OCI-LY7 (cell line): Measurements from ENCODE around the gene OGT.

Experiments used
- EZH2phosphoT487 ChIP-seq: fragments of 200-600 bp; sonication (generic); IDR thresholded peaks from 2 replicates; pipeline ENCODE4 v1.6.1; 2018; ENCODE audit warnings: low read depth, borderline replicate concordance, mild to moderate bottlenecking, mixed run types, antibody characterized with exemption, low read length, moderate library complexity, mixed read lengths
- TF ChIP-seq, protein P1 (sequence below): fragments of 200-600 bp; sonication (generic); conservative IDR thresholded peaks from 2 replicates; pipeline ENCODE4 v1.5.1; 2014; ENCODE audit warnings: mild to moderate bottlenecking, antibody characterized with exemption, low read length, moderate library complexity, mixed read lengths

DNA sequence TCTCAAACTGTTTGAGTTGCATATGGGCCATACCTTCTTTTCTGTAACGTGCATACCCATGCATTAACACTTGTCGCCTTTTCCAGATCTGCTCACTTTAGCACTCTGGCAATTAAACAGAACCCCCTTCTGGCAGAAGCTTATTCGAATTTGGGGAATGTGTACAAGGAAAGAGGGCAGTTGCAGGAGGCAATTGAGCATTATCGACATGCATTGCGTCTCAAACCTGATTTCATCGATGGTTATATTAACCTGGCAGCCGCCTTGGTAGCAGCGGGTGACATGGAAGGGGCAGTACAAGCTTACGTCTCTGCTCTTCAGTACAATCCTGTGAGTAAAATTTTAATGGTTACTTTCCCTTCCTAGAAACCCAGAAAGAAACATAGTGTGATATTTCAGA, 4.8 kb downstream of the OGT start:
- no peak for TF ChIP-seq EZH2phosphoT487
- TF ChIP-seq, protein P1, sequence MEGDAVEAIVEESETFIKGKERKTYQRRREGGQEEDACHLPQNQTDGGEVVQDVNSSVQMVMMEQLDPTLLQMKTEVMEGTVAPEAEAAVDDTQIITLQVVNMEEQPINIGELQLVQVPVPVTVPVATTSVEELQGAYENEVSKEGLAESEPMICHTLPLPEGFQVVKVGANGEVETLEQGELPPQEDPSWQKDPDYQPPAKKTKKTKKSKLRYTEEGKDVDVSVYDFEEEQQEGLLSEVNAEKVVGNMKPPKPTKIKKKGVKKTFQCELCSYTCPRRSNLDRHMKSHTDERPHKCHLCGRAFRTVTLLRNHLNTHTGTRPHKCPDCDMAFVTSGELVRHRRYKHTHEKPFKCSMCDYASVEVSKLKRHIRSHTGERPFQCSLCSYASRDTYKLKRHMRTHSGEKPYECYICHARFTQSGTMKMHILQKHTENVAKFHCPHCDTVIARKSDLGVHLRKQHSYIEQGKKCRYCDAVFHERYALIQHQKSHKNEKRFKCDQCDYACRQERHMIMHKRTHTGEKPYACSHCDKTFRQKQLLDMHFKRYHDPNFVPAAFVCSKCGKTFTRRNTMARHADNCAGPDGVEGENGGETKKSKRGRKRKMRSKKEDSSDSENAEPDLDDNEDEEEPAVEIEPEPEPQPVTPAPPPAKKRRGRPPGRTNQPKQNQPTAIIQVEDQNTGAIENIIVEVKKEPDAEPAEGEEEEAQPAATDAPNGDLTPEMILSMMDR = no peak
